ENCODE results near the gene KPNB1. TPM values are rescaled to one million over a fixed set of nuclear protein-coding genes. Genes with fewer than 3 reads are reported as not detected.

KPNB1 gene
- total RNA-seq, 1 donor from 2014 or later: 309 TPM

DNA sequence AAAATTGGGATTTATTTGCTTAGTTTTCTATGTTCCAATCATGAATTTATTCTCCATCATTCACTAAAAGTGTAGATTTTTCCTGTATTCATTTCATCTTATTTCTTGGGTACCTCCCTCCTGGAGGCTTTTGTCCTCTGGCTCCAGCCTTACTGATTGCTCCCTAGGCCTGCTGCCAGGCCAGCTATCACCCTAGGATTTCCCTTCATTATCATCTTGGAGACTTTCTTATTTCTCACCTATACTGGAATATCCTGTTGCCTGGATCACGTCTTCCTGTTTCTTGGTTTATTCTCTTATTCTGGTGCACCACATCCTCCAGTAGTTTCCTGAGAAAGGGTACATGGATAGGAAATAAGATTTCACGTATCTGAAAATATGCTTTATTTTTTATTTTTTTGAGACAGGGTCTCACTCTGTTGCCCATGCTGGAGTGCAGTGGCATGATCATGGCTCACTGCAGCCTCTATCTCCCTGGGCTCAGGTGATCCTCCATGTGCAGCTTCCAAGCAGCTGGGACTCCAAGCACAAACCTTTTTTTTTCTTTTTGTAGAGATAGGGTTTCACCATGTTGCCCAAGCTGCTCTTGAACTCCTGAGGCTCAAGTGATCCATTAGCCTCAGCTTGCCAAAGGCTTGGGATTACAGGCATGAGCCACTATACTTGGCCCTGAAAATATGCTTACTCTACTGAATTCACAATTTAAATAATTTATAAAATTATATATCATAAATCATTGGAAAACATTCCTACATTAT lies 13.3 kb upstream of the KPNB1 start:
- no peak for DNase-seq (ENCODE audit: extremely low read depth, low read depth, low spot score)

DNA sequence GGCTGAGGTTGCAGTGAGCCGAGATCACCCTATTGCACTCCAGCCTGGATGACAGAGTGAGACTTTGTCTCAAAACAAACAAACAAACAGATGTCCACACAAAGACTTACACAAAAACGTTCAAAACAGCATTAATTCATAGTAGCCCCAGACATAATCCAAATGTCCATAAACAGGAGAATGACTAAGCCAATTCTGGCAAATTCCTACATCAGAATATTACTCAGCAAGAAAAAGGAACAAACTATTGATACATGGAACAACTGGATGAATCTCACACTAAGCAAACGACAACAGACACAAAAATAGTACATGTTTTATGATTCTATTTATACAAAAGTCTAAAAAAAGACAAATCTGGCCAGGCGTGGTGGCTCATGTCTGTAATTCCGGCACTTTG lies 10.8 kb upstream of the KPNB1 start:
- DNase-seq (ENCODE audit: extremely low read depth, low read depth, low spot score): no peak

DNA sequence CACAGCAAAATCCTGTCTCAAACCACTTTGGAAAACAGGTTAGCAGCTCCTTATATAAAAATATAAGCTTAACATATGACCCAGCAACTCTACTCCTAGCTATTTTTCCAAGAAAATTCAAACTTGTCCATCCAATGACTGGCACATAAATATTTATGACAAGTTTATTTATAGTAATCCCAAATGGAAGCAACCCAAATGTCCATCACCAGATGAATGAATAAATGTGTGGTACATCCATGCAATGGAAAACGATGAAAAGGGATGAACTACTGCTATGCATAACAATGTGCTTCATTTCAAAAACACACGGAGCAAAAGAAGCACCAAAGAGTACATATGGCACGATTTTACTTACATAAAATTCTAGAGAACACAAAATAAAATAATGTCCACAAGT lies 9.6 kb upstream of the KPNB1 start:
- DNase-seq (ENCODE audit: extremely low read depth, low read depth, low spot score): no peak

DNA sequence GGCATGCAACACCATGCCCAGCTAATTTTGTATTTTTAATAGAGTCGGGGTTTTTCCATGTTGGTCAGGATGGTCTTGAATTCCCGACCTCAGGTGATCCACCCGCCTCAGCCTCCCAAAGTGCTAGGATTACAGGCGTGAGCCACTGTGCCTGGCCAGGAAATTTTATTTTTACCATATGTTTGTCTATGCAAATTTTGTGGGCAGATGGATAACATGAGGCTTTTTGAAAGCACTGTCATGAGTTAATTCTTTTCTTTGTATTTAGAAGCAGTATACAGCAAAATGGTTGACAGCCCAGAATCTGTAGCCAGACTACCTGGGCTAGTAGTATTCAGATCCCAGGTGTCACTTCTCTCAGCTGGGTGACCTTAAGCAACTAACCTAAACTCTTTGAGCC lies 8.5 kb upstream of the KPNB1 start:
- no peak for DNase-seq (ENCODE audit: extremely low read depth, low read depth, low spot score)

DNA sequence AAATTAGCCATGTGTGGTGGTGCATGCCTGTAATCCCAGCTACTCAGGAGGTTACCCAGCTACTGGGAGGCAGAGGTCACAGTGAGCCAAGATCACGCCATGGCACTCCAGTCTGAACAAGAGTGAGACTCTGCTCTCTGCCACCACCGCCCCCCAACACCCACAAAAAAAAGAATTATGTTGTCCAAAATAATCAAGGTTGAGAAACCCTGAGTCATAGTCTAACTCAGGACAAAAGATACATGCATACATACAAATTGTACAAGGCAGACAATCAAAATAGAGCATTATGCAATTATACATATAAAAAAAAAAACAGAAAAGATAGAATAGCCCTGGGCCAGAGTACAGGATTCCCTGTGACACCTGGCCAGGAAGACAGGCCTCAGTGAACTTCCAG lies 6.6 kb upstream of the KPNB1 start:
- DNase-seq (ENCODE audit: extremely low read depth, low read depth, low spot score): no peak

DNA sequence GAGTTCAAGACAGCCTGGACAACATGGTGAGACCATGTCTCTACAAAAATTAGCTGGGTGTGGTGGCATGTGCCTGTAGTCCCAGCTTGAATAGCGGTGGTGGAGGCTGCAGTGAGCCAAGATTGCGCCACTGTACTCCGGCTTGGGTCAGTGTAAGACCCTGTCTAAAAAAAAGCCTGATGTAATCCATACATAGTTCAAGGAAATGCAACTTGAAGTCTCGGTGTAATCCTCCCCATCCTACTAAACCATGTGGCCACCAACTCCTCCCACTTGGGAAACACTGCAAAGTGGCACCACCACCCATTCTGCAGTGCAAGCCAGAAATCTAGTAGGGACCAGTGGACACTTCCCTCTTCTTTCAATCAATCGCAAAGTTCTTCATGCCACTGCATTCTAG lies 5.4 kb upstream of the KPNB1 start:
- DNase-seq (ENCODE audit: extremely low read depth, low read depth, low spot score): no peak

DNA sequence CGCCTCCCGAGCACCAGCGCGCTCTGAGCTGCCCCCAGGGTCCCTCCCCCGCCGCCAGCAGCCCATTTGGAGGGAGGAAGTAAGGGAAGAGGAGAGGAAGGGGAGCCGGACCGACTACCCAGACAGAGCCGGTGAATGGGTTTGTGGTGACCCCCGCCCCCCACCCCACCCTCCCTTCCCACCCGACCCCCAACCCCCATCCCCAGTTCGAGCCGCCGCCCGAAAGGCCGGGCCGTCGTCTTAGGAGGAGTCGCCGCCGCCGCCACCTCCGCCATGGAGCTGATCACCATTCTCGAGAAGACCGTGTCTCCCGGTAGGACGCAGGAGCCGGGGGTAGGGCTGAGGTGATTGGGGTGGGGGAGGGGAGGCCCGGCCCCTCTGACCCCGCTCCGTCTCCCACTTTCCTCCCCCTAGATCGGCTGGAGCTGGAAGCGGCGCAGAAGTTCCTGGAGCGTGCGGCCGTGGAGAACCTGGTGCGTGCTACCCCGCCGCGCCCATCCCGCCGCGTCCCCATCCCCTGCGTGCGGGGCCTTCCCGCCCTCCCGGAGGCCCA lies 329 bp downstream of the KPNB1 start:
- DNase-seq (ENCODE audit: extremely low read depth, low read depth, low spot score): no peak

DNA sequence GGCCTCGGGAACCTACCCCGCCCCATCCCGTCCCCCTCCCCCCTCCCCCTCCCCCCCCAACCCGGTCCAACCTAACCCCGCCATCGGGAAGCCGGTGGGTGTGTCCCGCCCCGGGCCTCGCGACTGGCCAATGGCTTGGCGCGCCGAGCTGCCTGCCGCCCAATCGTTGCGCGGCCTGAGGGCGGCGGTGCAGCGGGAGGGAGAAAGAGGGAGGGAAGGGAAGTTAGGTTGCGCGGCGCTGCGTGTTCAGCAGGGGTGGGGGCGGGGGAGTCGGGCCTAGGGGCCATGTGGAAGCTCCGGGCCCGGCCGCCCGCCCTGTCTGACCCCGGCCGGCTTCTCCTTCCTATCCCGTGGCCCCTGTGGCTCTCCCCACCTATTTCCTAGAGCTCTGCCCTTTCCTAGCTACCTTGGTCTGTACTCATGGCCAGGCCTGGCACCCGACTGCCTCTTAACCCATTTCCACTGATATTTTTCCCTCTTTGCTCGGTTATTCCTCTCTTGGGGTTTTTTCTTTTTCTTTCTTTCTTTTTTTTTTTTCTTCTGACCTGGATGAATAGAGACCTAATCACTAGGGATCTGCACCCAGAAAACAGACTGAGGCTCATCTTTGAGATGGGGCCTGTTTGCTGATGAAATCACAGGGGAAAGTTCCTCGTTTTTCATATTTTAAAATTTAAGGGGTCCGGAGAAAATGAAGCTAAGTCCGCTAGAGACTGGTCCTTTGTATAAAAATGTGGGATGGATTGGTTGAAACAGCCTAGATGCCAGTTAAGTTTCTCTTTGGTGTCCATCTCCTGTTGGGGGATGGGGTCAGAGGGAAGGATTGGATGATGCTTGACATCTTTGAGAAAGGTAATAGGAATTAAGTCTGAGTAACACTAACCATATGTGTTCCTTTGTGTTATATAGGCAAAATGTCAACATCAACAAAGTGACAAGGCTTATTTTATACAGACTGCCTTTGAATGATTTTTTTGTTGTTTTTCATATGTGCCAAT lies 1.1 kb downstream of the KPNB1 start:
- DNase-seq (ENCODE audit: extremely low read depth, low read depth, low spot score): no peak

DNA sequence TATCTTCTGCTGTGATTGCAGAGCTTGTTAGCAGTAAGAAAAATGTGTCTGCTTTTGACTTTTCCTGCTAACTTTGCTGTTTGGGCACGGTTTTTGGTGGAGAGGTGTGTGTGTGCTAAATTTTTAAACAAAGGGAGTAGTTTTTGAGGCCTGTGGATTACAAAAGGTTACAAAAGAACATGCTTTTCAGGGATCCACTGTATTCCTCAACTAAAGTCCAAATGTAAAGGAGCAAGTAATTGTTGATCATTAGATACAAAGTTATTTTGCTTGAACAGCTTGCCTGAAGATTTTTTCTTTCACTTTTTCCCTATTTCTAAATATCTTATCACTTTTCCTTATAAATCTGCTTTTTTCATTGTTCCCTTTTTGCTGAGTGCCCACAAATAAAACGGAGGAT lies 2.0 kb downstream of the KPNB1 start:
- DNase-seq (ENCODE audit: extremely low read depth, low read depth, low spot score): no peak

DNA sequence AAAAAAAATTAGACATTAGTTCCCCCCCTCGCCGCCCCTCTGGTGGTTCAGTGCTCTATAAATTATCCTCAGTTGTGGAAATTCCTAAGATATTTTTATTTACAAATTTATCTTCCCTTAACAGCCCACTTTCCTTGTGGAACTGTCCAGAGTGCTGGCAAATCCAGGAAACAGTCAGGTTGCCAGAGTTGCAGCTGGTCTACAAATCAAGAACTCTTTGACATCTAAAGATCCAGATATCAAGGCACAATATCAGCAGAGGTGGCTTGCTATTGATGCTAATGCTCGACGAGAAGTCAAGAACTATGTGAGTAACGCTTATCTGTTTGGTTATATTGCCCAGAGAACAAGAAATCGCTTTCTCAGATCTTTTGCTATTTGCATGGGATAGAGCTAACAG lies 2.9 kb downstream of the KPNB1 start:
- no peak for DNase-seq (ENCODE audit: extremely low read depth, low read depth, low spot score)

DNA sequence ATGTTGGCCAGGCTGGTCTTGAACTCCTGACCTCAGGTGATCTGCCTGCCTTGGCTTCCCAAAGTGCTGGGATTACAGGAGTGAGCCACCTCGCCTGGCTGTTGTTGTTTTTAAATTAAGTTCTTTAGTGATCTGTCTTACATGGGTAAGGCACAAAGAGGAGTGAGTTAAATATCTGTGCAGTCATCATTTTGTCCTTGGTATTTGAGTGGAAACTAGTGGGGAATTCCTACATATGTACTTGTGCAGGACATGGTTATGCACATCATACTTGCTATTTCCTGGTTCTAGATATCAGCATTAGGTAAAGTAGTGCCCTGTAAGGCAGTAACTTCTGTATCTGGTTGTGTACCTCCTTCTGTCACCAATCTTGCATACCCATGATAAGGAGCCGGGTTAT lies 3.7 kb downstream of the KPNB1 start:
- DNase-seq (ENCODE audit: extremely low read depth, low read depth, low spot score): no peak

DNA sequence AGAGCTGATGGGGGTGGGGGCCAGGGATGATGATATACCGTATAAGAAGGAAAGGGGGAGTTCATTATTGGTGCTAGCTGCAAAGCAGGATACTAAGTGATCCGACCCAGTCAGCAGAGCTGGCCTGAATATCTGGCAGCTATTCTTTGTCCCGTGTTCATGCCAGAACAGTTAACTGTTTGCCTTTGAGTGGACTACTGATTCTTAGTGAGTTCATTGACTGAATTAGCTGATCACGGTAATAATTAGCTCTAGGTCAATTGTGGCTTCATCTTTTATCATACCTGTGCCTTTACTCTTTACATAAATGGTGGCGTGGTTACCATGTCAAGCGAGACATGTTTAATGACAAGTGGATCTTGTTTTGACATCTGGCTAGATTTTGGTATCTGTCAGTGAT lies 5.3 kb downstream of the KPNB1 start:
- no peak for DNase-seq (ENCODE audit: extremely low read depth, low read depth, low spot score)

DNA sequence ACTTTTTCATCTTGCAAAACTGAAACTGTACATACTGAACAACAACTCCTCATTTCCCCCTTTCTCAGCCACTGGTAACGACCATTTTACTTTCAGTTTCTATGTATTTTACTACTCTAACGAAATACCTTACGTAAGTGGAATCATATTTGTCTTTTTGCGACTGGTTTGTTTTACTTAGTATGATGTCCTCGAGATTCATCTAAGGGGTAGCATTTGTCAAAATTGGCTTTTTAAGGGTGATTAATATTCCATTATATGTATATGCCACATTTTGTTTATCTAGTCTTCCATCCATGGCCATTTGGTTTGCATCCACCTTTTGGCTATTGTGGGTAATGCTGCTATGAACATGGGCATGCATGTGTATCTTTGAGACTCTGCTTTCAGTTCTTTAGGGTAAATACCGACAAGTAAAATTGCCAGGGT lies 10.4 kb downstream of the KPNB1 start:
- no peak for DNase-seq (ENCODE audit: extremely low read depth, low read depth, low spot score)

DNA sequence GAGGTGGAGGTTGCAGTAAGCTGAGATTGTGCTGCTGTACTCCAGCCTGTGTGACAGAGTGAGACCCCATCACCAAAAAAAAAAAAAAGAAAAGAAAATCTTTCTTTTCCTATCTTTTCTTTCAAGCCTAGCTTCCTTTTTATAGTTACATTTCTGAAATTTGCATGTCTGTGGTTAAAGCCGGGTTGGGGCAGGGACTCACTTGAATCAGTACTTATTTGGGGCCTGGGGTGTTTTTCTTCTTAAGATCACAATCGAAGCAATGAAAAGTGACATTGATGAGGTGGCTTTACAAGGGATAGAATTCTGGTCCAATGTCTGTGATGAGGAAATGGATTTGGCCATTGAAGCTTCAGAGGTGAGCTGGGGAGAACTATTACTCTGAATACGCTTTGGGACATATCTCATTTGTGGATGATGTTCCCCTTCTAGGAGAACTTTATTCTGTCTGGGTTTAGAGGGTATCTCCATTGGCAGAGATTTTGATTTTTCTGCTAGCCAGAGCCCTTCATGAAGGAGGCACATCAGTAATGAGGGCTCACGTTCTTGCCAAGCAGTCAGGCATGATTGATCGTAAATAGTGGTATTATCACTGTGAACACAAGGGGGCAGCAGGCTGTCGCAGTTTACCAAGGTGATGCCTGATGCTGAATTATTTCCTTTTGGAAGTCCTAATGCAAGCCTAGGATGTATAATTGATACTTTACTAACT lies 14.3 kb downstream of the KPNB1 start:
- no peak for DNase-seq (ENCODE audit: extremely low read depth, low read depth, low spot score)

DNA sequence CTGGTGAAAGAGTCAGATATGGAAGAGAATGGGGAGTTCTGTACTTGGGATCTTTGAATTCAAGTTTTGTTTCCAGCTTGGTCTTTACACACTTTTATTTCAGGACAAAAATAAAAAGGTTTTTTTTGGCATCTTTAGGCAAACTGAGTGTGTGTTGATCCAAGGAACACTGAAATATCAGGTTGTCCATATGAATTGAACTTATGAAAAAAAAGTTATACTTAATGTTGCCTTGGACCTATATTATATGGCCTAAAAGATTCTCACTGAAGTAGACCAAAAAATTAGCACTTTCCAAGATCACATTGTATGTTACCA lies 14.9 kb downstream of the KPNB1 start:
- no peak for DNase-seq (ENCODE audit: extremely low read depth, low read depth, low spot score)

DNA sequence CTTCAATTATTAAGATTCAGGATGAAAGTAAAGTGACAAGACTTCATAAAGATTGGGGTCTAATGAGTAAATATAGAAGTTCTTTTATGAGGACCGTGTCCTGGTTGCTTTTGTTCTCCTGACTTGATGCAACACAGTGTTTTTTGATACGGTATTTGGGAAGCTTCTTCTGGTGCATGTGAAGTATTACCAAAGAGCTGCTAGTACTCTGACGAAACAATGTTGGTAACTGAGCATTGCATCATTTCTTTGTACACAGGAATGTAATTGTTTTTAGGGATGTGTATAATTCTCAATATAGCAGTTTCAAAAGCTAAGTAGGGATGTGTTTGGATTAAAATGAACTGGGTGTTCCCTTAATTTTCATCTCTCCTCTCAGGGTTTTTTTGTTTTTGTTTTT lies 15.9 kb downstream of the KPNB1 start:
- no peak for DNase-seq (ENCODE audit: extremely low read depth, low read depth, low spot score)

DNA sequence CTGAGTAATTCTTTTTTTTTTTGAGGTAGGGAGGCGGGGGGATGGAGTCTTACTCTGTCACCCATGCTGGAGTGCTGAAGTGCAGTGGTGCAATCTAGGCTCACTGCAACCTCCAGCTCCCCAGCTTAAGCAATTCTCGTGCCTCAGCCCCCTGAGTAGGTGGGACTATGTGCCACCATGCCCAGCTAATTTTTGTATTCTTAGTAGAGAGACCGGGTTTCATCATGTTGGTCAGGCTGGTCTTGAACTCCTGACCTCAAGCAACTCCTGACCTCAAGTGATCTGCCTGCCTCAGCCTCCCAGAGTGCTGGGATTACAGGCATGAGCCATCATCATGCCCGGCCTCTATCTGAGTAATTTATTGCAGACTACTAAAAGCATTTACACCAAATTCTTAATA lies 19.4 kb downstream of the KPNB1 start:
- DNase-seq (ENCODE audit: extremely low read depth, low read depth, low spot score): no peak

DNA sequence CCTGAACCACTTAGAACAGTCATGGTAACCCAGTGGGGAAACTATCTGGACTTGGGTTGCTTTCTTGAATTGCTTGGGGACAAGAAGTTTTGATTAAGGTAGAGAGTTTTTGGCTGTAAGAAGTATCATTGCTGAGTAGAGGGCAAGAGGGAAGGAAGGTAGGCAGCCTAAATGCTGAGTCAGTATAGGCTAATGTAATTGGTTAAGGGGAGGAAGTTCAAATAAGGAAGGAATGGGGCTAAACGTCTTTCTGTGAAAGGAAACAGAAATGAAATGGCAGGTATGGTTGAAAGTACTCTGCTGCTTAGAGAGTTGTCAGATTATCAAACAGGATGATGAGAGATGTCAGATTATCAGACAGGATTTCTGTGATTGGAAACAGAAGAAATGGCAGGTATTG lies 20.3 kb downstream of the KPNB1 start:
- no peak for DNase-seq (ENCODE audit: extremely low read depth, low read depth, low spot score)

DNA sequence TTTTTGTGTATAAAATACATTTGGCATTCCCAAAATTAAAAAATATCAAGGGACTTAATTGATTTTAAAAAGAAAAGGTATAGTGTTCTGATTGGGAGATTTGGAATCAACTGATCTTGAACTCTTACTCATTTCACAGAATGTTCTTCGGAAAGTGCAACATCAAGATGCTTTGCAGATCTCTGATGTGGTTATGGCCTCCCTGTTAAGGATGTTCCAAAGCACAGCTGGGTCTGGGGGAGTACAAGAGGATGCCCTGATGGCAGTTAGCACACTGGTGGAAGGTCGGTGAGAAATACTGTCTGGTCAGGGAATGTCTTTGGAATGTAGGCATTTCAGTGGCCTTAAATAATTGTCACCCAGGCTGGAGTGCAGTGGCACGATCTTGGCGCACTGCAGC lies 24.8 kb downstream of the KPNB1 start:
- no peak for DNase-seq (ENCODE audit: extremely low read depth, low read depth, low spot score)

DNA sequence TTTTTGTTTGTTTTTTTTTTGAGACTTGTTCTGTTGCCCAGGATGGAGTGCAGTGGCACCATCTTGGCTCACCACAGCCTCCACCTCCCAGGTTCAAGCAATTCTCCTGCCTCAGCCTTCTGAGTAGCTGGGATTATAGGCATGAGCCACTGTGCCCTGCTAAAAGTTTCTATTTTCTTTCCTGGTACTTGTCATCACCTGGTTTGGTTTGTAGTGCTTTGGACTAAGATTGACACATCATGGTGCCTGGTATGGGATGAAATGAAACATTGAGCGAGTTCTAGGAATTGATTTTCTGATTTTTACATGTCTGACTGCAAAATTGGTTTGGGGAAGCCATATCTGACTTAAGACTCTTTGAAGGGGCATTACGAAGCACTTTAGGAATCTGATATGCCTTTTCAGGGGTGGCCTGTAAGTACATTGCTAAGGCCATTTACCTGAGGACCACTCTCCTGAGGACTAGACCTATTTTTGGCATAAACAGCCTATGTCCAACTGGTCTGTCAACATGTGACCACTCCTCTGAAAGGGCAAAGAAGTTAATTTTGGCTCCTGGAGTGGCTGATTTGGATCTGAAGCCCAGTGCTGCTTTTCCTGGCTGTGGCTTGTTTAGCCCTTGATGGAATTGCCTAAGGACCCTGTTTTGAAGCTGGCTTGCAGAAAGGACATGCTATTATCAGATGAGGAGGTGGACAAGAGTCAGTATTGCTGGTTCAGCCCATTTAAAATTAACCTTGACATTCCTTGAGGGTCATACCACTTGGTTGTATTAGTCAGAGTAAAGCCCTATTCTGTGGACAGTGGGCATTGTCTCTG lies 25.9 kb downstream of the KPNB1 start:
- no peak for DNase-seq (ENCODE audit: extremely low read depth, low read depth, low spot score)

DNA sequence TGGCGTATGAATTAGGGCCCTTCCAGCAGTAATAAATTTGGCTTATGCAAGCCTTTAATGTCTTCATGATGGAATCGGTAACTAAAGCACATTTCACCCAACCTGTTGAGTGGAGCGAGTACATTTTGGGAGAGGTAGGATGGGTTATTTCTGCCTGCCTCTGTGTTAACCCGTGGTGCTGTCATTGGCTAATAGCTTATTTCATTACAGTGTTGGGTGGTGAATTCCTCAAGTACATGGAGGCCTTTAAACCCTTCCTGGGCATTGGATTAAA lies 26.4 kb downstream of the KPNB1 start:
- DNase-seq (ENCODE audit: extremely low read depth, low read depth, low spot score): no peak

All from glomerular endothelial cell (primary cell).